HG03064 (cell line): Measurements from ENCODE around the gene INO80.

Experiments used
- ATAC-seq: cut with Tn5 transposase; IDR thresholded peaks from one replicate; pipeline ENCODE4 v1.9.1; 2021; ENCODE audit warnings: low read depth; ENCODE audit not compliant: unreplicated experiment

INO80 gene

DNA sequence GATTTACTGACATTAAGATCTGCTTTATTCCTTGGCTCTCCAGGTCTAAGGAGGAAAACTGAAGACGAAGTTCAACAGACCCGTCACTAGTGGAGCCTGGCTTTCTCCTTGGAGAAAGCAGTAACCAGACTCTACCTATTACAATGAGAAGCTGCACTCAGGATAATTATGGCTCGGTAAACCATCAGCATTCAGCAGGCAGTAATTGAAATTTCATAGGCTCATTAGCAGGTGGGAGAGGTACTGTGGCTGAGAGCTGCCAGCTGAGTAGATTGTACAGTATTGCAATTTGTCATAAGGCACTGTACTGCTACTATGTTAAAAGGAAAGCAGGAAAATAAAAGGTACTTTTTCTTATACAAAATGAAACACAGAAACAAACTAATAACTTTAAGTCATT lies 111.6 kb downstream of the INO80 start:
- no peak for ATAC-seq

DNA sequence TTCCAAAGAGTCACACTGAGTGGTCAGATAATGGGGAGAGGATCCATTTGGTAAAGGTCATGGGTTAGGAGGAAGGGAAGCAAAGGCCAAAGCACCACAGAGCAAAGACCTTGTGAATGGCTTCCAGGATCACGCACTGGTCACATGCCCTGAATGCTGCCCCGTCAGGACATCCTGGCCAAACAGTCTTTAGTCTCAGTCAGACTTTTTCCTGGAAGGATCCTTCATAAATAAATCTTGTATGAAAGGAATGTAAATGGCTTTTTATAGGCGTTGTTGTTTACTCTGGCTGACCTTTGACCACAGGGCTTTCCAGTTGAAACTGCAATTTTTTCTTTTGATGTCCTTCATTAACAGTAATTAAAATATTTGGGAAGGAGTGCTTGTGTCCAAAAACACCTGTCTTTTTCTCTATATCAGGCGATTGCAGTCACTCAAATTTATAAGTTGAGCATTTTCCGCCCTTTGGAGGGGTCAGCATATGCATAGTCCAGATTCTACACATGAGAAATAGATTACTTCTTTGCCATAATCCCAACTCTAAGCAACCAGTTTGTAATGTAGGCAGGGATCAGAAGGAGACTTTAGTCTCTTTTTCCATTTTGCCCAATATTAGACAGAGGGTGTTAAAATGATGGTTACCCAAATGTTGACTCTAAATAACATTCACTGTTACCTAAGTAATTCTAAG lies 114.4 kb downstream of the INO80 start:
- ATAC-seq: no peak

DNA sequence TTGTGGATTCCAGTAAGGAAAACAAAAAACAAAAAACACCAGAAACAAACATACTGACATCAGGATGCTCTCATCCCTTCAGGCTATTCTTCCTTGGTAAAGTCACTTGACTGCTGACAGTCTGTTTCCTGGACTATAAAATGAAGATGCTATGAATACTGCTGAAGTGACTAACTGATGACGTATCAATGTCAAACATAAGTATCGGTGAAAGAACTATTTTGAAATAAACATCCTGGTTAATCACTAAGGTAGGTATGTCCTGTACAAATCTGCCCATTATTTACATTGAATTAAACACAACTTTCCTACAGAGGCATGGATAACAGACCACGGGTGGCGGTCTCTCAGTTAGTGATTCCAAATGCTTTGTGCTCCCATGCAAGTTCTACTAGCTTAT lies 116.9 kb downstream of the INO80 start:
- no peak for ATAC-seq

GRCh38 chr15:40995656-40996055 lies 120.4 kb downstream of the INO80 start:
- no peak for ATAC-seq

DNA sequence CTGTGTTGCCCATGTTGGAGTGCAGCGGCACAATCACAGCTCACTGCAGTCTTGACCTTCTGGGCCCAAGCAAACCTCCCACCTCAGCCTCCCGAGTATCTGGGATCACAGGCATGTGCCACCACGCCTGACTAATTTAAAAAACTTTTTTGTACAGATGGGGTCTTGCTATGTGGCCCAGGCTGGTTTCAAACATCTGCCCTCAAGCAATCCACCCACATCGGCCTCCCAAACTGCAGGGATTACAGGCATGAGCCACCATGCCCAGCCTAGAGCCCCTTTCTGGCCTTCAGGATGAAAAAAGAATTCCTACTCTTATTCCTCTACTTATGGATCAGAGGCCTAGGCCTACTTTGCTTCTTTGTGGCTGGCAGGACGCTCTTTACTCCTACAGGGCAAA lies 123.3 kb downstream of the INO80 start:
- ATAC-seq: no peak

- no peak for ATAC-seq
Measured at GRCh38 chr15:40992241-40992741, 123.8 kb downstream of the INO80 start.

- no peak for ATAC-seq
Measured at GRCh38 chr15:40991355-40991754, 124.7 kb downstream of the INO80 start.

GRCh38 chr15:40990789-40991188 lies 125.3 kb downstream of the INO80 start:
- ATAC-seq: no peak

DNA sequence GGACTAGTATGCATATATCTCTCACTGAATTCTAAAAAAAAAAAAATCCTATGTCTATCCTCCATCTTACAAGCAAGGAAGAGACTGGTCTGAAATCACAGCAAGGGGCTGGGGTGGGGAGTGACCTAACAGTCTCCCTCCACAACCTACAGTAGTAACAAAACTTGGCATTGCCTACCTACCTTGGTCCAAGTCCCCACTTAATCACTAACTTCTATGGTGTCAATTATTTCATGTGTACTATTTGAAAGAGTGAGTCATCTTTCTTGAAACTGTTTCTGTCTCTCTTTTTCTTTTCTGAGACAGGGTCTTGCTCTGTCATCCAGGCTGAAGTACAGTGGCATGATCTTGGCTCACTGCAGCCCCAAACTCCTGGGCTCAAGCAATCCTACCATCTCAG lies 126.0 kb downstream of the INO80 start:
- no peak for ATAC-seq

GRCh38 chr15:40988156-40988555 lies 127.9 kb downstream of the INO80 start:
- no peak for ATAC-seq

DNA sequence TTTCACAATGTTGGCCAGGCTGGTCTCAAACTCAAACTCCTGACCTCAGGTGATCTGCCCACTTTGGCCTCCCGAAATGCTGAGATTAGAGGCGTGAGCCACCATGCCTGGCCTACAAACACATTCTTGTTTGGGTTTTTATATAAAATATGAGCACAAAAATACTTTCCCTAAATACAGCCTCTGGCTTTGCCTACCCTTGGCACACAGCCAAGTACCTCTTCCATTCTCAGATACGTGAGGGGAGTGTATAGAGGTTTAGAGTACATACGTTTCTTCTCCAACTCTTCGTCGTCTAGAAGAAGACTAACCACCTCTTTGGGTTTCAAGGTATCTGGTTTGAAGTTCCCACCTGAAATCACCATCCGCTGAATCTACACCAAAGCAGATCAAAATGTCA lies 129.3 kb downstream of the INO80 start:
- no peak for ATAC-seq

DNA sequence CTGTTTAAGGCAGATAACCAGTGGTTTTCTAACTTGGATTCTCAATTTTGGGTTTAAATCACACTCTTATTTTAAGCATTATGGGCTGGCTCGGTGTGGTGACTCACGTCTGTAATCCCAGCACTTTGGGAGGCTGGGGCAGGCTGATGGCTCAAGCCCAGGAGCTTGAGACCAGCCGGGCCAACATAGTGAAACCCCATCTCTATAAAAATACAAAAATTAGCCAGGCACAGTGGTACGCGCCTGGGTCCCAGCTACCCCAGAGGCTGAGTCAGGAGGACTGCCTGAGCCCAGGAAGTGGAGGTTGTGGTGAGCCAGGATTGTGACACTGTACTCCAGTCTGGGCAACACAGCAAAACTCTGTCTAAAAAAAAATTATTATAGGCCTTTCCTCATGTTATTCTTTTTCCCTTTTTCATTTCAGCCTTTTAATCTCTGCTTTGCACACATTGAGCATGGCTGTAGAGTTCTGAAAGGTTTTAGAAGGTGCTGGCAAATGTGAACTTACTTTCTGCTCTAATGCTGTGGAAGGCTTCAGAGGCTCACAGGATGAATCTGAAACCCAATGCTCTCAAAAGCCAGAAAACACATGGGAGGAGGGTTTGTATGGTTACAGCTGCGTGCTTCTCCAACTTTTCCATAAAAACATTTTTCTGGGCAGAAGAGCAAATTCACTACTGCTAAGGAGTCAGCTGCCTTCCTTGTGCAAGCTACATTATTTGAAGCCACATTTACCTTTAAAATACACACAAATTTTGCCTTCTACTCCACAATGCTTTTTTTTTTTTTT lies 130.3 kb downstream of the INO80 start:
- ATAC-seq: no peak

DNA sequence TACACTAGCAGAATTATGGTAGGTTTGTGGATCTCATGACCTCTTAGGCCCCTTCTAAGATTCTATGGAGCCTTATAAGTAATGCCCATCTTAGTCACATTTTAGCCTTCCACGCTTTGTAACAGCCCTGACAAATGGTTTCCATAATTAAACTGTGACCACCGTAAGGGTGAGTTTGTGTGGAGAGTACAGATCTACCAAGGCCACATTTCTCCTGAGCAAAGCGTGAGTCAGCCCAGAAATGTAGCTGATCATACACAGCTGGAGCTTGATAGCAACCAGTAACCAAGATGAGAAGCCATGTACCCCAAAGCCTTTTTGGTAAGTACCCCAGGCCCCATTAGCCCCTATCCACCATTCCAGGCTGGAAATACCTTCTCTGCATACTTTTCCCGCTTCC lies 131.1 kb downstream of the INO80 start:
- ATAC-seq: no peak

- no peak for ATAC-seq
Measured at GRCh38 chr15:40984406-40984805, 131.7 kb downstream of the INO80 start.

GRCh38 chr15:40982855-40983254 lies 133.2 kb downstream of the INO80 start:
- no peak for ATAC-seq

DNA sequence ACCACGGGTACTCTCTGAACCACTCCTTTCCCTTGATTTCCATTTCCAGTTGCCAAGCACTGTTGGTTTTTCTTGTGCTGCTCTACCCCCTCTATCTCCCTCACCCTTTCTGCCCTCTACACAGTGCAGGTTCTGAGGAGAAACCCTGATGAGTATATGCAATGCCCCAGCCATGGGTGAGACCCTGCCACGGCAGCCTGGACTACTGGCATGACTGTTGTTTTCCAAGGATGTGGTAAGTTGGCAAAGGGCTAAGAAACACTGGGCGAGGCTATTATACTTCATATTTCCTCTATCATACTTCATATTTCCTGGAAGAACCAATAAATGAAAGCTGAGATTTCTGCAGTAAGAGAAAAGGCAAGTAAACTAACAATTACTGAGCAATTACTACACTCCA lies 134.9 kb downstream of the INO80 start:
- ATAC-seq: no peak

GRCh38 chr15:40978562-40978961 lies 137.5 kb downstream of the INO80 start:
- no peak for ATAC-seq

GRCh38 chr15:40978141-40978540 lies 137.9 kb downstream of the INO80 start:
- ATAC-seq: no peak

DNA sequence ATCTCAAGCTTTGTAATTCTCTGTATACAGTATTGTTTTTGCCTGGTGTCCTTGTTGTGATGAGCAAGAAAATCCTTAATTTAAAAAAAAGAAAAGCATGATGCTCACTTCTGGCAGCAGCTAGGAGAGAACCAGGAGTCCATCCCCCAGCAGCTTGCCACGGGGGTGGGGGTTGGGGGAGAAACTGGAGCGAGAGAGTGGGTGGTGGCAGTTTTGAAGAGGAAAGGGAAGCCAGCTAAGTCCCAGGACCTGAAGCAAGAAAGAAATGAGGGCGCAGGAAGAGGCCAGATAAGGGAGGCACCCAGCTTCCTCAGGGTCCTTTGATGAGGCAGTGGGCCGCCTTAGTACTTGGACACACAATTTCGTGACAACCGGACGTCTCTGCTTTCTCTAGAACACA lies 139.3 kb downstream of the INO80 start:
- ATAC-seq: no peak

DNA sequence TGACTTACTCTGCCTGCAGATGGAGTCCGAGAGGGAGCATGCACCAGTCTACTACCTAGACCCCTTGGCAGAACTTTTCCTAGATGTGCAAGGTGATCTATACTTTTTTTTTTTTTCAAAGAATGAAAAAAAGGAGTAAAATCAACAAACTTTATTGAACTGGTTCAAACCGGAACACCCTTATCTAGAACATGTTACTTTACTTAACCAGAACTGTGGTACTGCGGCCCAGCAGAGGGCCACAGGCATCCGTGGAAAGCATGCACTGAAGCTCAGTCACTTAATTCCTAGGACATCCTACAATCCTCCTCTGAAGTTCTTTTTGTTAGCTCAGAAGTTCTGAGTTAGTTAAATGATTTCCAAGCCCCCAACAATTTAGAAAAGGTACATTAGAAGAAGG lies 141.2 kb downstream of the INO80 start:
- no peak for ATAC-seq

- no peak for ATAC-seq
Measured at GRCh38 chr15:40969363-40969762, 146.7 kb downstream of the INO80 start.
